NCI-H82 treated with DMSO at 0.1 percent for 48 hours (cell line): Measurements from ENCODE around the gene CGB8.

ENCODE experiments used
- DNase-seq: peaks from one replicate; lab custom pipeline; 2025; ENCODE audit not compliant: unreplicated experiment; lab: John Stamatoyannopoulos, UW

Gene CGB8

DNA sequence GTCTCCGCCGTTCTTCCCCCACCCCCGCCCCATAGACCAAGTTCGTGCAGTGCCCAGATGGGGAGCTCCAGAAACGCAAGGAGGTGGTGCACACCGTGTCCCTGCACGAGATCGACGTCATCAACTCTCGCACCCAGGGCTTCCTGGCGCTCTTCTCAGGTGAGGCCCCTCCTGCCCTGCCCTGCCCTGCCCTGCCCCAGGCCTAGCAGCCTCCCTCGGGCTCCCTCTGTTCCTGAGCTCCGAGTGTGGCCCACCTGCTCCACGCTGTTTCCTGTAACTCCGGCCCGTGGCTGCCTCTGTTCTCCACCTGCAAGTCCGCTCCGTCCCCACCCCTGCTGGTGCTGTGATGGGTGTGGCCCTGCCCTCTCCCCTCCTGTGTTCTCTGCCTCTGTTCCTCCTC is 38.5 kb downstream of the CGB8 start:
- DNase-seq = no peak

DNA sequence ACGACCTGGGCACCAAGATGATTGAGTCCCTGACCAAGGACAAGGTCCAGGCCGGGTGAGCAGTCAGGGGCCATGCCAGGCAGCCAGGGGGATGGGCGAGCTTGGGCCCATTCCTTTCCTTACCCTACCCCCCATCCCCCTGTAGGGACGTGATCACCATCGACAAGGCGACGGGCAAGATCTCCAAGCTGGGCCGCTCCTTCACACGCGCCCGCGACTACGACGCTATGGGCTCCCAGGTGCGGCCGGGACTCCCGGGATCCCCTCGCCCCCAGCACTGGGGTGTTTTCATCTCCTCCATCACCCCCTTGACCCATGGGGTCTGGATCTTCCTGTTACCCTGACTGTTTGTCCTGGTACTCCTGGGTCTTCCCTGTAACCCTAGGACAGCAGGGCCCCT is 39.1 kb downstream of the CGB8 start:
- DNase-seq = no peak

DNA sequence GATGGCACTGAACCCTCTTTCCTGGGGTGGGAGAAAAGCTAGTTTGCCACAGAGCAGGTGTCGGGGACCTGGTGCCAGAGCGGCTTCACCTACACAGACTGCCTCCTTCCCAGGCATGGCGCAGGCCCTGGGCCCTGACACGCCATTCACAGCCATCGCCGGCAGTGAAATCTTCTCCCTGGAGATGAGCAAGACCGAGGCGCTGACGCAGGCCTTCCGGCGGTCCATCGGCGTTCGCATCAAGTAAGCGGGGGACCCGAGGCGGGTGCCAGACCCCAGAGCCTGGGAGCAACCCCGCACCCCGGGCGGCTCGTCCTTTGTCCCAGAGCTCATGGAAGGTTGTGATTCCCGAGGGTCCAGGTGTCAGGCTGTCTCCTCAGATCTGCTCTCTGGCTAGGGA is 42.0 kb downstream of the CGB8 start:
- DNase-seq = no peak

DNA sequence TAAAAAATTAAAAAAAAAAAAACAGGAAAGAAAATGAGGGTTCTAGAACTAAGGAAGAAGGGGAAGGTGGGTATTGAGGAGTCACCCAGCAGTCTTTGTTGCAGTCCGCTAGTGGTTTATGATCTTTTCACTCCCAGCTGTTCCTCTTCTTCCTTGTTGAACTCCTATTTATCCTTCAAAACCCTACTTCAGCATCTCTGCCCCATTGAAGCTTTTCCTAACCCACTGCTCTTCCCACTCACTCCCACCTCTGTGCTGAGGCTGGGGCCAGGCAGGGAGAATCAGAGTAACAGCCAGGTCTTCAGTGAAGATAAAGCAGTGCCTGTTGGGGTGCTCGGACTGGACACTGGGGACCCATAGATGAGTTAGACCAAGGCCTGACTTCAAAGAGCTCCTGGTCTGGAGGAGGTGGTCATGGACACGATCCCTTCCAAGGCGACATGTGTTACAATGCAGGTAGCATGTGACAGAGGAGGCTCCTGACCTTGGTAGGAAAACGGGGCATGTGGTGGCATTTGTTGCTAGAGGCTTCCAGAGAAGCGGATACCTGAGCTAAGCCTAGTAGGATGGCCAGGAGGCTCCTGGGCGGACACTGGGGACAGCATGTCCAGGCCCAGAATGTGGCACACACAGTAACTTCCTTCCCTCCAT is 43.8 kb downstream of the CGB8 start:
- no peak for DNase-seq

GRCh38 chr19:49004133-49004532 is 44.8 kb downstream of the CGB8 start:
- no peak for DNase-seq

- no peak for DNase-seq
These were observed 49.2 kb downstream of the CGB8 start for GRCh38 chr19:48999481-49000325.

GRCh38 chr19:48997972-48998371 is 50.9 kb downstream of the CGB8 start:
- DNase-seq = peak; percentile 35
